NOMO-1 (cell line): ENCODE measurements around the gene PARD6G.
A peak's percentile ranks its signal among the peaks of the same experiment; 100 is the strongest.
"Not testable (repeated sequence)": the region's sequence is repeated elsewhere in the genome, so short reads cannot be mapped to it uniquely, and the experiment has no call there.

Experiments
- DNase-seq, 2 experiments: peaks; one replicate each; lab custom pipeline; 2025; ENCODE audit not compliant: unreplicated experiment in 2 of 2; lab: John Stamatoyannopoulos, UW

PARD6G gene

GRCh38 chr18:80175451-80176204 is 71.7 kb downstream of the PARD6G start:
- no peak for DNase-seq

GRCh38 chr18:80173060-80173459 is 74.3 kb downstream of the PARD6G start:
- DNase-seq = no peak

- no peak for DNase-seq
Measured at GRCh38 chr18:80172056-80172455, 75.3 kb downstream of the PARD6G start.

GRCh38 chr18:80171054-80171872 is 76.1 kb downstream of the PARD6G start:
- DNase-seq = peak; percentile 6 to 29

GRCh38 chr18:80170395-80171053 is 76.8 kb downstream of the PARD6G start:
- DNase-seq = no peak

- DNase-seq = no peak
Measured at GRCh38 chr18:80169607-80170006, 77.7 kb downstream of the PARD6G start.

- DNase-seq = no peak
Measured at GRCh38 chr18:80168982-80169381, 78.3 kb downstream of the PARD6G start.

- DNase-seq = no peak
Measured at GRCh38 chr18:80168346-80168745, 79.0 kb downstream of the PARD6G start.

- no peak for DNase-seq
Measured at GRCh38 chr18:80167931-80168330, 79.4 kb downstream of the PARD6G start.

- no peak for DNase-seq
Measured at GRCh38 chr18:80167331-80167730, 80.0 kb downstream of the PARD6G start.

GRCh38 chr18:80166725-80167124 is 80.6 kb downstream of the PARD6G start:
- no peak for DNase-seq

GRCh38 chr18:80166240-80166639 is 81.1 kb downstream of the PARD6G start:
- DNase-seq = no peak

- DNase-seq = not testable (repeated sequence)
Measured at GRCh38 chr18:80164727-80165355, 82.5 kb downstream of the PARD6G start.

GRCh38 chr18:80163183-80163582 is 84.1 kb downstream of the PARD6G start:
- no peak for DNase-seq

- no peak for DNase-seq
Measured at GRCh38 chr18:80161781-80162417, 85.4 kb downstream of the PARD6G start.

GRCh38 chr18:80159713-80160636 is 87.3 kb downstream of the PARD6G start:
- DNase-seq = no peak

- no peak for DNase-seq
Measured at GRCh38 chr18:80158365-80158764, 88.9 kb downstream of the PARD6G start.

GRCh38 chr18:80157708-80158343 is 89.5 kb downstream of the PARD6G start:
- peak in 1 of 2 experiments; percentile 10 for DNase-seq

GRCh38 chr18:80154293-80154692 is 93.0 kb downstream of the PARD6G start:
- DNase-seq = peak in 1 of 2 experiments; percentile 2
